ENCODE data around the gene CD300H. TPM values are rescaled to one million over a fixed set of nuclear protein-coding genes. Genes with fewer than 3 reads are reported as not detected.
A peak's percentile ranks its signal among the peaks of the same experiment; 100 is the strongest.

The CD300H gene
- total and polyA plus RNA-seq, 7 donors = not detected

- ATAC-seq (peak in 1 of 4 donors; percentile 49), DNase-seq (no peak)
- no peaks in the 10 kb centered on the region for H3K9me3 ChIP-seq
These were observed 1.1 kb downstream of the CD300H start for GRCh38 chr17:74566132-74566753.

GRCh38 chr17:74565126-74565525, 2.2 kb downstream of the CD300H start:
- Histone ChIP-seq H3K4me1 (no peaks in the 10 kb centered on the region), H3K27me3 (ENCODE audit: insufficient read depth in 3 of 3, low read length in 2 of 3) (peaks cover 0 to 17% (median 0%) of the 10 kb centered on the region in 3 donors), H3K27ac (no peak overlapping the region), H3K4me3 (no peak overlapping the region), H3K36me3 (ENCODE audit: insufficient read depth in 1 of 2, low read depth in 1 of 2) (no peaks in the 10 kb centered on the region), H3K9me3 (no peaks in the 10 kb centered on the region)
- ATAC-seq (no peak), DNase-seq (no peak)
- no peak for TF ChIP-seq CTCF (IDR thresholded peaks at IDR 0.05)
- intact Hi-C loops (cut with DNase I) = no loop called here
- WGBS, 3 donors = 34 to 46% (median 35%) methylated on average over 5 of the region's 5 CpGs

More at GRCh38 chr17:74566132-74566753, 1.1 kb downstream of the CD300H start:
- Histone ChIP-seq H3K27me3 (ENCODE audit: insufficient read depth in 3 of 3, low read length in 2 of 3) (peaks cover 0 to 17% (median 0%) of the 10 kb centered on the region in 3 donors), H3K4me3 (no peak overlapping the region), H3K4me1 (no peaks in the 10 kb centered on the region), H3K36me3 (ENCODE audit: insufficient read depth in 1 of 2, low read depth in 1 of 2) (no peaks in the 10 kb centered on the region), H3K27ac (no peak overlapping the region)
- intact Hi-C loops (cut with DNase I) = no loop called here
- WGBS, 3 donors = 29 to 38% (median 31%) methylated on average over 9 of the region's 9 CpGs
- peak; percentile 44 for TF ChIP-seq CTCF (IDR thresholded peaks at IDR 0.05)

- ATAC-seq (no peak), DNase-seq (no peak)
- Histone ChIP-seq H3K4me1 (no peaks in the 10 kb centered on the region), H3K4me3 (no peak overlapping the region), H3K36me3 (ENCODE audit: insufficient read depth in 1 of 2, low read depth in 1 of 2) (no peaks in the 10 kb centered on the region), H3K27ac (no peak overlapping the region), H3K9me3 (no peaks in the 10 kb centered on the region), H3K27me3 (ENCODE audit: insufficient read depth in 3 of 3, low read length in 2 of 3) (peaks cover 0 to 17% (median 0%) of the 10 kb centered on the region in 3 donors)
- intact Hi-C loops (cut with DNase I) = no loop called here
- no peak for TF ChIP-seq CTCF (IDR thresholded peaks at IDR 0.05)
- WGBS, 3 donors = 96 to 100% (median 96%) methylated on average over 1 of the region's 1 CpG
These were observed 4.0 kb downstream of the CD300H start for GRCh38 chr17:74563358-74563757.

GRCh38 chr17:74561586-74561985, 5.7 kb downstream of the CD300H start:
- no peak for ATAC-seq
- H3K4me3 ChIP-seq = no peak overlapping the region
- intact Hi-C loops (cut with DNase I) = no loop called here
- no peak overlapping the region for H3K27ac ChIP-seq
- no peaks in the 10 kb centered on the region for H3K4me1 ChIP-seq
- no peaks in the 10 kb centered on the region for H3K36me3 ChIP-seq (ENCODE audit: insufficient read depth in 1 of 2, low read depth in 1 of 2)
- DNase-seq = no peak
- WGBS, 3 donors = 52 to 63% (median 58%) methylated on average over 3 of the region's 3 CpGs
- H3K9me3 ChIP-seq = no peaks in the 10 kb centered on the region
- H3K27me3 ChIP-seq (ENCODE audit: insufficient read depth in 3 of 3, low read length in 2 of 3) = peaks cover 0 to 17% (median 0%) of the 10 kb centered on the region in 3 donors
- TF ChIP-seq CTCF (IDR thresholded peaks at IDR 0.05) = no peak

Data from psoas muscle (tissue), 8 donors.